LoVo (cell line): Measurements from ENCODE around the gene CREB3L4.
"Not testable (repeated sequence)": the region's sequence is repeated elsewhere in the genome, so short reads cannot be mapped to it uniquely, and the experiment has no call there.

ENCODE experiments used
- DNase-seq: peaks from one replicate; pipeline ENCODE4 v3.0.0-alpha.2; 2016; ENCODE audit warnings: low spot score

The CREB3L4 gene

GRCh38 chr1:153985941-153986761 lies 18.4 kb downstream of the CREB3L4 start, which contains the start of gene RAB13:
TSS of gene RAB13 (minus strand) at chr1:153986339. CDS start at chr1:153986236, 103 bp downstream.
- peak; percentile 92 for DNase-seq

DNA sequence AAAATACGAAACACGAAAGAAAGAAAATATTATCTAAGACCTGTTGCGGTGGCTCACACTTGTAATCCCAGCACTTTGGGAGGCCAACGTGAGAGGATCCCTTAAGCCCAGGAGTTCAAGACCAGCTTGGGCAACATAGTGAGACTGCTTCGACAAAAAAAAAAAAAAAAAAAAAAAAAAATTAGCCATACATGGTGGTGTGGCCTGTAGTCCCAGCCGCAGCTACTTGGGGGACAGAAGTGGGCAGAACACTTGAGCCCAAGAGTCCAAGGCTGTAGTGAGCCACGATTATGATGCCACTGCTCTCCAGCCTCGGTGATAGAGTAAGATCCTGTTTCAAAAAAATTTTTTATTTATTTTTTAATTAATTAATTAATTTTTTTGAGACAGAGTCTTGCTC lies 19.9 kb downstream of the CREB3L4 start:
- no peak for DNase-seq

DNA sequence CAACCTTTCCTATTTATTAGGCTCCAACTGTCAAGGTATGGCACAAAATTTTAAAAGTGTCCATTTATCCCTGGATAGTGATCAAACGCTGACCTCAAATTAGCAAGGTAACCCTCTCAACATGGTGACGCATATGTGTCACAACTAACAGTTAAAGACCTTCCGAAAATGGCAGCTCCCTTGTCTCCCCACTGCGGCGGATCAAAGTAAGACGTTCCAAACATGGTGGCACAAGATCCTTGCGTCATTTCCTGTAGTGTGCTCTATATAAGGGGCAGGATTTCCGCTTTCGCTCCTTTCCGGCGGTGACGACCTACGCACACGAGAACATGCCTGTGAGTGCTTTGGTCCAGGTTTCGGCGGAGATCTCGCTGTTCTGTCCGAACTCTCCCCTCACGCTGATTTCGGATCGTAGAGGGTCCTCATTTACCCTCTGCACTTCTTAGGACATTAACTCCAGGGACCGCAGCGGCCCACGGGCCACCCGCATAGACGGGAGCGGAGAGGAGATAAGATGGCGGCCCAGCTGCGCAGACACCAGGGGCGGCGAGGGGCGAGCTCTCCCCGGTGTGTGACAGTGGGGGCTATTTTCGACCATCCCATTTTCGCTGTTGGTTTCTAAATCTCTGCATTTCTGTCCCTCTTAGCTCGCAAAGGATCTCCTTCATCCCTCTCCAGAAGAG lies 22.9 kb downstream of the CREB3L4 start, which contains the start of gene RPS27:
TSS of gene RPS27 (plus strand) at position 295 of the 683 bp plus-strand sequence. CDS start at position 330, 35 bp downstream.
- peak; percentile 99 for DNase-seq

- no peak for DNase-seq
These were observed 23.5 kb downstream of the CREB3L4 start for GRCh38 chr1:153991151-153991630.

GRCh38 chr1:153991806-153992205 lies 24.1 kb downstream of the CREB3L4 start:
- no peak for DNase-seq

- no peak for DNase-seq
These were observed 27.5 kb downstream of the CREB3L4 start for GRCh38 chr1:153995202-153995601.

- DNase-seq: no peak
These were observed 27.9 kb downstream of the CREB3L4 start for GRCh38 chr1:153995640-153996039.

GRCh38 chr1:153996882-153997281 lies 29.2 kb downstream of the CREB3L4 start:
- not testable (repeated sequence) for DNase-seq

DNA sequence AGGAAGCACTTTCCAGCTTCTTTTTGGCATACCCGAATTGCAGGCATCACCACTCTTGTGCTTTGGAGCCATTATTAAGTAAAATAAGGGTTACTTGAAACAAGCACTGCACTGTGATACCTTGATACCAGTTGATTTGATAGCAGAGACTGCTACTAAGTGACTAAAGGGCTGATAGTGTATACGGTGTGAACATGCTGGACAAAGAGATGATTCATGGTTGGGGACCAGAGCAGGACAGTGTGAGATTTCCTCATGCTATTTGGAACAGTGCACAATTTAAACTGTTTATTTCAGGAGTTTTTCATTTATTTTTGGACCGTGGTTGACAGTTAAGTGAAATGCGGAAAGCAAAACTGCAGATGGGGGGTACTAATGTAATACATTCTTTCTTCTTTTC lies 32.7 kb downstream of the CREB3L4 start:
- no peak for DNase-seq

DNA sequence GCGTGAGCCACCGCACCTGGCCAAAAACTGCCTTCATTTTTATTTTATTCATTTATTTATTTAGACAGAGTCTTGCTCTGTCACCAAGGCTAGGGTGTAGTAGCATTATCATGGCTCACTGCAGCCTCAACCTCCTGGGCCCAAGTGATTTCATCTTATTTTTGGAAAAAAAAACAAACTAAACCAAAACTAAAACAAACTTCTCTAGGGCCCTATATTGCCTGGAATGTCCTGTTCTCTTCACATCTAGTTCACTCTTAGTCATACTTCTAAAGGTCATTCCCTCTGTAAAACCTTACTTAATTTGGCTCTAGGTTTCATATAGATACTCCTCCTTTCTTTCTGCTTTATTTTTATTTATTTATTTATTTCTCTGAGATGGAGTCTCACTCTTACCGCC lies 38.4 kb downstream of the CREB3L4 start:
- no peak for DNase-seq

GRCh38 chr1:154012129-154012528 lies 44.4 kb downstream of the CREB3L4 start:
- no peak for DNase-seq

DNA sequence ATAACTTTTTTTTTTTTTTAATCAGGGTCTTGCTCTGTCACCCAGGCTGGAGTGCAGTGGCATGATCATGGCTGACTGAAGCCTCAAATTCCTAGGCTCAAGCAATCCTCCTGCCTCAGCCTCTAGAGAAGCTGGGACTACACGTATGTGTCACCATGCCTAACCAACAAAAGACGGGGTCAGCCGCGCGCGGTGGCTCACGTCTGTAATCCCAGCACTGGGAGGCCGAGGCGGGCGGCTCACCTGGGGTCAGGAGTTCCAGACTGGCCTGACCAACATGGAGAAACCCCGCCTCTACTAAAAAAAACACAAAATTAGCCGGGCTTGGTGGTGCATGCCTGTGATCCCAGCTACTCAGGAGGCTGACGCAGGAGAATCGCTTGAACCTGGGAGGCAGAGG lies 44.8 kb downstream of the CREB3L4 start:
- DNase-seq: not testable (repeated sequence)

- DNase-seq: peak; percentile 42
These were observed 46.6 kb downstream of the CREB3L4 start for GRCh38 chr1:154014154-154014907.

- no peak for DNase-seq
These were observed 51.6 kb downstream of the CREB3L4 start for GRCh38 chr1:154019269-154019668.

GRCh38 chr1:154019940-154020339 lies 52.2 kb downstream of the CREB3L4 start:
- no peak for DNase-seq
